DMS153 (cell line): Measurements from ENCODE around the gene CHRNA7.
"Not testable (repeated sequence)": the region's sequence is repeated elsewhere in the genome, so short reads cannot be mapped to it uniquely, and the experiment has no call there.

Source experiments
- DNase-seq: peaks from one replicate; lab custom pipeline; 2025; lab: John Stamatoyannopoulos, UW

CHRNA7 gene

GRCh38 chr15:32193780-32194179, 163.5 kb downstream of the CHRNA7 start:
- DNase-seq = not testable (repeated sequence)

- DNase-seq = not testable (repeated sequence)
These were observed 165.9 kb downstream of the CHRNA7 start for GRCh38 chr15:32196206-32196605.

- DNase-seq = not testable (repeated sequence)
These were observed 168.6 kb downstream of the CHRNA7 start for GRCh38 chr15:32198938-32199337.

GRCh38 chr15:32209081-32209480, 178.8 kb downstream of the CHRNA7 start:
- not testable (repeated sequence) for DNase-seq

GRCh38 chr15:32218666-32219065, 188.4 kb downstream of the CHRNA7 start:
- DNase-seq = no peak
